H9 (cell line): ENCODE results near the gene EDC3. TPM values are rescaled to one million over a fixed set of nuclear protein-coding genes. Genes with fewer than 3 reads are reported as not detected.

ENCODE experiments used
- DNase-seq: peaks from one replicate; pipeline ENCODE4 v3.0.0-alpha.2; 2017
- H2AFZ ChIP-seq: one replicate; pipeline ENCODE4 v1.6.1; 2013; ENCODE audit warnings: mild to moderate bottlenecking, low read length, control low read depth, moderate library complexity
- H2AK5ac ChIP-seq: 2 replicates; pipeline ENCODE4 v1.6.1; 2013; ENCODE audit warnings: low read length, control low read depth, mixed read lengths; ENCODE audit not compliant: insufficient read length
- H2BK120ac ChIP-seq: one replicate; pipeline ENCODE4 v1.6.1; 2013; ENCODE audit warnings: low read depth, mild to moderate bottlenecking, low read length, control low read depth, inconsistent platforms; ENCODE audit not compliant: poor library complexity, severe bottlenecking
- H2BK12ac ChIP-seq: 2 replicates; pipeline ENCODE4 v1.6.1; 2013; ENCODE audit warnings: low read length, control low read depth, mixed read lengths, low read depth; ENCODE audit not compliant: insufficient read length
- H2BK15ac ChIP-seq: 2 replicates; pipeline ENCODE4 v1.6.1; 2013; ENCODE audit warnings: low read depth, low read length, control low read depth
- H2BK20ac ChIP-seq: one replicate; pipeline ENCODE4 v1.6.1; 2013; ENCODE audit warnings: low read depth, mild to moderate bottlenecking, low read length, control low read depth, inconsistent platforms; ENCODE audit not compliant: poor library complexity, severe bottlenecking
- H2BK5ac ChIP-seq: 2 replicates; pipeline ENCODE4 v1.6.1; 2013; ENCODE audit warnings: low read length, control low read depth, mixed read lengths; ENCODE audit not compliant: insufficient read length
- H3K14ac ChIP-seq: 2 replicates; pipeline ENCODE4 v1.6.1; 2013; ENCODE audit warnings: low read length, control low read depth; ENCODE audit not compliant: insufficient read depth
- H3K18ac ChIP-seq: 2 replicates; pipeline ENCODE4 v1.6.1; 2013; ENCODE audit warnings: low read depth, mild to moderate bottlenecking, mixed read lengths, low read length, control low read depth; ENCODE audit not compliant: insufficient read length
- H3K23ac ChIP-seq: 2 replicates; pipeline ENCODE4 v1.6.1; 2013; ENCODE audit warnings: low read length, control low read depth, mixed read lengths, low read depth; ENCODE audit not compliant: insufficient read length
- H3K23me2 ChIP-seq: 2 replicates; pipeline ENCODE4 v1.6.1; 2013; ENCODE audit warnings: low read depth, mild to moderate bottlenecking, mixed read lengths, low read length, control low read depth; ENCODE audit not compliant: insufficient read length, poor library complexity, severe bottlenecking
- H3K27ac ChIP-seq: 2 replicates; pipeline ENCODE4 v1.5.1; 2013; ENCODE audit warnings: low read length, control low read depth, mixed read lengths, low read depth; ENCODE audit not compliant: insufficient read length
- H3K27me3 ChIP-seq: 2 replicates; pipeline ENCODE4 v1.6.1; 2013; ENCODE audit warnings: low read length, control low read depth, inconsistent platforms; ENCODE audit not compliant: insufficient read depth
- H3K4ac ChIP-seq: 2 replicates; pipeline ENCODE4 v1.6.1; 2013; ENCODE audit warnings: low read depth, mild to moderate bottlenecking, control low read depth, inconsistent platforms, low read length, moderate library complexity
- H3K4me1 ChIP-seq: 2 replicates; pipeline ENCODE4 v1.6.1; 2013; ENCODE audit warnings: low read length, control low read depth, inconsistent platforms; ENCODE audit not compliant: insufficient read depth
- H3K4me2 ChIP-seq: 2 replicates; pipeline ENCODE4 v1.6.1; 2013; ENCODE audit warnings: low read length, control low read depth, mixed read lengths; ENCODE audit not compliant: insufficient read length, insufficient read depth
- H3K56ac ChIP-seq: 2 replicates; pipeline ENCODE4 v1.6.1; 2013; ENCODE audit warnings: low read depth, mild to moderate bottlenecking, mixed read lengths, low read length, control low read depth; ENCODE audit not compliant: insufficient read length
- H3K79me1 ChIP-seq: 2 replicates; pipeline ENCODE4 v1.6.1; 2013; ENCODE audit warnings: low read depth, mild to moderate bottlenecking, moderate library complexity, low read length, control low read depth, inconsistent platforms; ENCODE audit not compliant: insufficient read depth, poor library complexity, severe bottlenecking
- H3K79me2 ChIP-seq: 2 replicates; pipeline ENCODE4 v1.6.1; 2013; ENCODE audit warnings: low read length, control low read depth, inconsistent platforms; ENCODE audit not compliant: insufficient read depth
- H3K9ac ChIP-seq: 2 replicates; pipeline ENCODE4 v1.6.1; 2013; ENCODE audit warnings: low read length, control low read depth, mixed read lengths; ENCODE audit not compliant: insufficient read length; ENCODE audit errors: extremely low read depth
- H3K9me3 ChIP-seq: one replicate; pipeline ENCODE4 v1.6.1; 2013; ENCODE audit warnings: low read depth, low read length, inconsistent platforms; ENCODE audit not compliant: control insufficient read depth
- H3T11ph ChIP-seq: one replicate; pipeline ENCODE4 v1.6.1; 2013; ENCODE audit warnings: mild to moderate bottlenecking, low read length, control low read depth, inconsistent platforms
- H4K20me1 ChIP-seq: one replicate; pipeline ENCODE4 v1.6.1; 2013; ENCODE audit not compliant: control insufficient read depth, insufficient read length, insufficient read depth
- H4K5ac ChIP-seq: 2 replicates; pipeline ENCODE4 v1.6.1; 2013; ENCODE audit warnings: low read depth, mild to moderate bottlenecking, mixed read lengths, low read length, control low read depth; ENCODE audit not compliant: insufficient read length
- H4K8ac ChIP-seq: replicated peaks from 2 replicates; pipeline ENCODE4 v1.6.1; 2013; ENCODE audit warnings: low read length, control low read depth, mixed read lengths, low read depth; ENCODE audit not compliant: insufficient read length
- H4K91ac ChIP-seq: 2 replicates; pipeline ENCODE4 v1.6.1; 2013; ENCODE audit warnings: low read depth, mild to moderate bottlenecking, moderate library complexity, mixed read lengths, low read length, control low read depth; ENCODE audit not compliant: insufficient read length
- H3K27ac Mint-ChIP-seq, 3 experiments: 2 replicates in 2 of 3; 3 replicates in 1 of 3; pipeline ENCODE4 v1.8.0; 2020 to 2021; ENCODE audit warnings: mixed read lengths in 3 of 3, mild to moderate bottlenecking in 1 of 3, moderate library complexity in 1 of 3
- H3K27me3 Mint-ChIP-seq: 2 replicates; pipeline ENCODE4 v1.8.0; 2021; ENCODE audit warnings: low read depth, mild to moderate bottlenecking, moderate library complexity, mixed read lengths
- H3K36me3 Mint-ChIP-seq, 3 experiments: 2 replicates in 2 of 3; 3 replicates in 1 of 3; pipeline ENCODE4 v1.8.0; 2020 to 2021; ENCODE audit warnings: low read depth in 3 of 3, mixed read lengths in 3 of 3; ENCODE audit not compliant: insufficient read depth in 1 of 3
- H3K4me1 Mint-ChIP-seq, 2 experiments: 2 replicates each; pipeline ENCODE4 v1.8.0; 2020; ENCODE audit warnings: mixed read lengths in 2 of 2
- H3K4me3 Mint-ChIP-seq, 2 experiments: 2 replicates in 1 of 2; 3 replicates in 1 of 2; pipeline ENCODE4 v1.8.0; 2020 to 2021; ENCODE audit warnings: mild to moderate bottlenecking in 2 of 2, mixed read lengths in 2 of 2, moderate library complexity in 1 of 2
- H3K9me3 Mint-ChIP-seq, 2 experiments: 2 replicates in 1 of 2; 3 replicates in 1 of 2; pipeline ENCODE4 v1.8.0; 2020; ENCODE audit warnings: mild to moderate bottlenecking in 2 of 2, mixed read lengths in 2 of 2, moderate library complexity in 1 of 2
- WGBS: extraction: QIAGEN DNeasy Blood & Tissue Kit; methylation state at CpG from one replicate; pipeline ENCODE4 v1.1.7; 2013; ENCODE audit warnings: missing lambda C conversion rate, low lambda C conversion rate, mixed read lengths; ENCODE audit not compliant: insufficient read length; ENCODE audit errors: extremely low coverage; 5-methylcytosine and 5-hydroxymethylcytosine counted together
- long read RNA-seq: library from polyadenylated mRNA; unstranded; transcript quantifications from one replicate; pipeline ENCODE4 v2.0.0, GENCODE V29; 2020
- total RNA-seq: library from RNA; stranded (reverse); gene quantifications from 2 replicates; pipeline ENCODE4 v1.2.1, GENCODE V29; 2021
- TF ChIP-seq, protein P1 (sequence below): fragments of 200-600 bp; sonication (generic); conservative IDR thresholded peaks from 3 replicates; pipeline ENCODE4 v1.8.0; 2021; ENCODE audit warnings: antibody characterized with exemption, mild to moderate bottlenecking

EDC3 gene, protein sequence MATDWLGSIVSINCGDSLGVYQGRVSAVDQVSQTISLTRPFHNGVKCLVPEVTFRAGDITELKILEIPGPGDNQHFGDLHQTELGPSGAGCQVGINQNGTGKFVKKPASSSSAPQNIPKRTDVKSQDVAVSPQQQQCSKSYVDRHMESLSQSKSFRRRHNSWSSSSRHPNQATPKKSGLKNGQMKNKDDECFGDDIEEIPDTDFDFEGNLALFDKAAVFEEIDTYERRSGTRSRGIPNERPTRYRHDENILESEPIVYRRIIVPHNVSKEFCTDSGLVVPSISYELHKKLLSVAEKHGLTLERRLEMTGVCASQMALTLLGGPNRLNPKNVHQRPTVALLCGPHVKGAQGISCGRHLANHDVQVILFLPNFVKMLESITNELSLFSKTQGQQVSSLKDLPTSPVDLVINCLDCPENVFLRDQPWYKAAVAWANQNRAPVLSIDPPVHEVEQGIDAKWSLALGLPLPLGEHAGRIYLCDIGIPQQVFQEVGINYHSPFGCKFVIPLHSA
- total RNA-seq = 56.6 and 60.5 TPM in 2 replicates
- long read RNA-seq, transcript EDC3-219 (9 exons, 3,810 nt) = minor isoform, 8 of 200 reads
- long read RNA-seq, transcript EDC3-214 (8 exons, 1,825 nt) = minor isoform, 17 of 200 reads
- long read RNA-seq, transcript EDC3-201 (7 exons, 3,763 nt) = major isoform, 109 of 200 reads
- long read RNA-seq, partial matches to known transcripts = 22 of 200 reads
- long read RNA-seq, other reads (novel, unspliced or antisense) = 41 of 200 reads

DNA sequence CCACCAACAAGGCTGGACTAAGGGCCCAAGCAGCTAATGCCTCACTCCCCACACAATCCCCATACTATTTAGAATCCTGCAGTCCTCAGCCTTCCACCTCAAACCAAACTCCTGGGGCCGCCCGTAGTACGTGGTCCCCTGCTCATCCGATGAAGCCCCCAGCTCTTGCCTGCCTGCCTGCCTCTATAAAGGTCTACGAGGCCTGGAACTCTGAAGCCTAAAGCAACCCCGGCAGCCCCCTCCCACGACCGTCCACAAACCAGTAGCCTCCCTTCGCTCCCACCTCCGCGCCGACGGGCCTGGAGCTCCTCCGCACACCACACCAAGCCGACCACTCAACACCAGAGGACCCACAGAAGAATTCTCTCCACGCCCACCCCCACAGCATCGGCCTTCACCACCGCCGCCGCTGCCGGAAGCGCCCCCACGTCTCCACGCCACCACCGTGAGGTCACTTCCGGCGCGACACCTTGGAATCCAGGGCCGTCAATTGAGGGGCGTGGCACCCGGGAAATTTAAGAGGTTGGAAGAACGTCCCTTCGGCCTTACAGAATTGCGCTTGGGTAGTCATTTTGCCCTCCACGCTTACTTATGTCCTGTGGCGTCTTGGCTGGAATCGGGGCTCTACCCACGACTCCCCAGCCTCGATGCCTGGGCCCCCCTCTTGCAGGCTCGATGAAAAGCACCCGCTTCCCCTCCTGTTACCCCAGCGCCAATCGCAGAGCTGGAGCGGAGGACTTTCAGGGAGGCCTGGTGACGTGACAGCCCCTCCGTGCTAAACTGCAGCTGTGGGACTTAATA lies at the start of gene EDC3:
EDC3 (minus strand) TSS at position 428 of the 801 bp plus-strand sequence. CDS start 20,900 bp downstream, outside the sequence.
- peak; percentile 87 for DNase-seq
- H3K9ac ChIP-seq = peak within 1 kb of the TSS; percentile 82
- no peak within 1 kb of the TSS for H2AK5ac ChIP-seq
- H2BK12ac ChIP-seq = no peak within 1 kb of the TSS
- H3K23ac ChIP-seq = no peak within 1 kb of the TSS
- H3K79me2 ChIP-seq = peaks cover 18% of the 10 kb centered on the region; the same call in 1 of the 2 replicates
- no peak within 1 kb of the TSS for H4K91ac ChIP-seq
- H2BK5ac ChIP-seq = no peak within 1 kb of the TSS
- no peak within 1 kb of the TSS for H2BK15ac ChIP-seq
- no peaks in the 10 kb centered on the region for H4K20me1 ChIP-seq
- H3K9me3 Mint-ChIP-seq = no peaks in the 10 kb centered on the region
- peaks cover 3% of the 10 kb centered on the region for H3K79me1 ChIP-seq
- no peak within 1 kb of the TSS for H3K56ac ChIP-seq
- peaks cover 7% of the 10 kb centered on the region for H3K27me3 Mint-ChIP-seq
- no peaks in the 10 kb centered on the region for H3K27me3 ChIP-seq
- H2AFZ ChIP-seq = peak within 1 kb of the TSS; percentile 71
- H3K4ac ChIP-seq = no peak within 1 kb of the TSS; the same call in 1 of the 2 replicates
- H2BK20ac ChIP-seq = no peak within 1 kb of the TSS
- H3K4me2 ChIP-seq = peak within 1 kb of the TSS; percentile 82
- peak within 1 kb of the TSS; percentile 100 for H3K4me3 Mint-ChIP-seq
- H3K4me1 ChIP-seq = no peaks in the 10 kb centered on the region
- TF ChIP-seq, protein P1, sequence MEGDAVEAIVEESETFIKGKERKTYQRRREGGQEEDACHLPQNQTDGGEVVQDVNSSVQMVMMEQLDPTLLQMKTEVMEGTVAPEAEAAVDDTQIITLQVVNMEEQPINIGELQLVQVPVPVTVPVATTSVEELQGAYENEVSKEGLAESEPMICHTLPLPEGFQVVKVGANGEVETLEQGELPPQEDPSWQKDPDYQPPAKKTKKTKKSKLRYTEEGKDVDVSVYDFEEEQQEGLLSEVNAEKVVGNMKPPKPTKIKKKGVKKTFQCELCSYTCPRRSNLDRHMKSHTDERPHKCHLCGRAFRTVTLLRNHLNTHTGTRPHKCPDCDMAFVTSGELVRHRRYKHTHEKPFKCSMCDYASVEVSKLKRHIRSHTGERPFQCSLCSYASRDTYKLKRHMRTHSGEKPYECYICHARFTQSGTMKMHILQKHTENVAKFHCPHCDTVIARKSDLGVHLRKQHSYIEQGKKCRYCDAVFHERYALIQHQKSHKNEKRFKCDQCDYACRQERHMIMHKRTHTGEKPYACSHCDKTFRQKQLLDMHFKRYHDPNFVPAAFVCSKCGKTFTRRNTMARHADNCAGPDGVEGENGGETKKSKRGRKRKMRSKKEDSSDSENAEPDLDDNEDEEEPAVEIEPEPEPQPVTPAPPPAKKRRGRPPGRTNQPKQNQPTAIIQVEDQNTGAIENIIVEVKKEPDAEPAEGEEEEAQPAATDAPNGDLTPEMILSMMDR = no peak
- H3K9me3 ChIP-seq = no peaks in the 10 kb centered on the region
- peaks cover 10% of the 10 kb centered on the region for H3K23me2 ChIP-seq
- H3T11ph ChIP-seq = no peak within 1 kb of the TSS
- H3K27ac ChIP-seq = no peak within 1 kb of the TSS
- peak within 1 kb of the TSS; percentile 89 for H3K14ac ChIP-seq
- H3K4me1 Mint-ChIP-seq = peaks cover 9 to 14% of the 10 kb centered on the region in 2 experiments
- peak within 1 kb of the TSS; percentile 98 to 100 (median 99) for H3K27ac Mint-ChIP-seq
- no peak within 1 kb of the TSS for H2BK120ac ChIP-seq
- peak within 1 kb of the TSS; percentile 90 for H3K18ac ChIP-seq
- H4K5ac ChIP-seq = no peak within 1 kb of the TSS
- WGBS = no CpG with 5 or more reads among the region's 46 CpGs
- peaks cover 0 to 2% (median 0%) of the 10 kb centered on the region in 3 experiments; a peak in 2 of 7 replicates for H3K36me3 Mint-ChIP-seq
- H4K8ac ChIP-seq = peak within 1 kb of the TSS; percentile 16
